Retinal pigment epithelial cell (primary cell): Measurements from ENCODE around the gene MSH4.
A peak's percentile ranks its signal among the peaks of the same experiment; 100 is the strongest.
"Not testable (repeated sequence)": the region's sequence is repeated elsewhere in the genome, so short reads cannot be mapped to it uniquely, and the experiment has no call there.

ENCODE experiments used
- DNase-seq: peaks from one replicate; pipeline ENCODE4 v3.0.0-alpha.2; 2010; ENCODE audit warnings: low read depth
- H3K4me3 ChIP-seq: 2 replicates; pipeline ENCODE4 v1.5.1; 2011; ENCODE audit warnings: mild to moderate bottlenecking, low read length, control low read depth, moderate library complexity
- CTCF ChIP-seq: conservative IDR thresholded peaks from 2 replicates; pipeline ENCODE4 v1.5.1; 2011; ENCODE audit warnings: low read depth, low read length, control low read depth, inconsistent platforms

The MSH4 gene

DNA sequence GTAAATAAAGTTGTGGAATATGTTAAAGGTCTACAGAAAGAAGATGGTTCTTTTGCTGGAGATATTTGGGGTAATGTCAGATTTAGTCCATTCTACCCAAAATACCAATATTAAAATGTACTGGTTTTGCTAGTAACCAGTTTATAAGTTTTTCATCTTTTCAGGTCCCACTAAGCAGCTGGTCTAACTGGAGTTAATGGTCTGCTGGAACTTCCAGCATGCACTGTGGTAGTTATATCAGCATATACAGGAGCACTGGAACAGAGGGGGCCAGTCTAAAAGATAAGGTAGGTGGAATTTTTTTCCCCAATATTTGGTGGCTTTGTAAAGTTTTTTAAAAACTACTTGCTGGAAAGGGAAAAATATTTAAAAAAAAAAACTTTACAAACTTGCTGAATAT is 6.7 kb upstream of the MSH4 start:
- H3K4me3 ChIP-seq: peak overlapping the region; percentile 85
- no peak for DNase-seq
- no peak for TF ChIP-seq CTCF

DNA sequence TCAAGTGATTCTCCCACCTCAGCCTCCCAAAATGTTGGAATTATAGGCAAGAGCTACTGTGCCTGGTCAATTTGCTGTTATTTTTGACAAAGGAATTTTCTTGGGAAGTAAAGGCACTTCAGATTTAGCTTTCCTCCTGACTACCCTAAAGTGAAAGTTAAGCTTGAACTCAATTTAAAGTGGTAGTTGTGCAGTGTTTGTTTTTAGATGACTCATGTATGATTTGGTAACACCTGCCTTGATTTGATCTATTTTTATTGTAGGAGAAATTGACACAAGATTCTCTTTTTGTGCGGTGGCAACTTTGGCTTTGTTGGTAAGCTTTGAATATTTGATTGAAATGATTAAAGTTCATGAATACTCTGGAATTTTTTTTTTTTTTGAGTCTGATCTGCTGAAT is 5.7 kb upstream of the MSH4 start:
- no peak for TF ChIP-seq CTCF
- DNase-seq: no peak
- H3K4me3 ChIP-seq: peak overlapping the region; percentile 85

- DNase-seq: no peak
- no peak overlapping the region for H3K4me3 ChIP-seq
- TF ChIP-seq CTCF: no peak
These were observed 4.6 kb upstream of the MSH4 start for GRCh38 chr1:75792091-75792490.

DNA sequence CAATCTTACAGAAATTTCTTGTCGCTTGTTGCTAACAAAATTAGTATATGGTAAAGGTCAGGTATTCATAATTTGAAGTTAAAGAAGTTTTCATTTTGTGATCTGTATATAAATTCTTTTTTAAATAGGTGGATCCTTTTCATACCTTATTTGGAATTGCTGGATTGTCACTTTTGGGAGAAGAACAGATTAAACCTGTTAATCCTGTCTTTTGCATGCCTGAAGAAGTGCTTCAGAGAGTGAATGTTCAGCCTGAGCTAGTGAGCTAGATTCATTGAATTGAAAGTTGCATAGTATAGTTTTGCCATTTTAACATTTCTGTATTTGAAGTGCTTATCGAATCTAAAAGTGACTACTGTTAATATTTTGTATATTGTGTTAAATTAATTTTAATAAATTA is 2.3 kb upstream of the MSH4 start:
- no peak overlapping the region for H3K4me3 ChIP-seq
- DNase-seq: no peak
- no peak for TF ChIP-seq CTCF

DNA sequence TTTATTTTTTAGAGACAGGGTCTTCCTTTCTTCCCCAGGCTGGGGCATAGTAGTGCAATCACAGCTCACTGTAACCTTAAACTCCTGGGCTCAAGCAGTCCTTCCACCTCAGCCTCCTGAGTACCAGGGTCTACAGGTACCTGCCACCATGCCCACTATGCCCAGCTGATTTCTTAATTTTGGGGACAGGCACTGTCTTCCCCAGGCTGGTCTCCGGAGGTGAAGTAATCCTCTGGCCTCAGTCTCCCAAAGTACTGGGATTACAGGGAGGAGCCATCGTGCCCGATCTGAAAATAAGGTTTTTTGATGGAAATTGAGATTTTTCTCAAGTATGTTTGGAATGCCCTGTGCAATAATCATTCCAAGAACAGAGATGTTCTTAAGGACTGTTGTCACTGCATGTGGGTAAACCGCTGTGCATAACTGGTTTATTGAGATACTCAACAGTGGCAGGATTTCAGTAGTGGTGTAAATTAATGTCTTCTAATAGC is 934 bp upstream of the MSH4 start:
- TF ChIP-seq CTCF: no peak
- no peak for DNase-seq
- no peak overlapping the region for H3K4me3 ChIP-seq

GRCh38 chr1:75797273-75797588 is 549 bp downstream of the MSH4 start:
- no peak for DNase-seq
- no peak overlapping the region for H3K4me3 ChIP-seq
- TF ChIP-seq CTCF: no peak

- no peak for DNase-seq
- TF ChIP-seq CTCF: no peak
- H3K4me3 ChIP-seq: no peak overlapping the region
These were observed 1.0 kb downstream of the MSH4 start for GRCh38 chr1:75797606-75798216.

DNA sequence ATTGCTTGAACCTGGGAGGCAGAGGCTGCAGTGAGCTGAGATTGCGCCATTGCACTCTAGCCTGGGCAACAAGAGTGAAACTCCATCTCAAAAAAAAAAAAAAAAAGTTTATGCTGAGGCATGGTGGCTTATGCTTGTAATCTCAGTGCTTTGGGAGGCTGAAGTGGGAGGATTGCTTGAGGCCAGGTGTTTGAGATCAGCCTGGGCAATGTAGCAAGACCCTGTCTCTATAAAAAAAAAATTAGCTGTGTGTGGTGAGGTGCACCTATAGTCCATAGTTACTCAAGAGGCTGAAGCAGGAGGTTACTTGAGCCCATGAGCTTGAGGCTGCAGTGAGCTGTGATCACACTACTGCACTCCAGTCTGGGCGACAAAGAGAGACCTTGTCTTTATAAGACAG is 4.8 kb downstream of the MSH4 start:
- not testable (repeated sequence) for DNase-seq, H3K4me3 ChIP-seq
